Measurements from ENCODE around the gene C10orf62.

- TF ChIP-seq CTCF (IDR thresholded peaks at IDR 0.05) (no peak), POLR2A (IDR thresholded peaks at IDR 0.05) (no peak)
Observed at GRCh38 chr10:97631098-97631497, 41.6 kb downstream of the C10orf62 start.

Measured in lower leg skin (tissue), 3 donors.